ENCODE measurements around the gene KRT1.
"Not testable (repeated sequence)": the region's sequence is repeated elsewhere in the genome, so short reads cannot be mapped to it uniquely, and the experiment has no call there.

Gene KRT1

DNA sequence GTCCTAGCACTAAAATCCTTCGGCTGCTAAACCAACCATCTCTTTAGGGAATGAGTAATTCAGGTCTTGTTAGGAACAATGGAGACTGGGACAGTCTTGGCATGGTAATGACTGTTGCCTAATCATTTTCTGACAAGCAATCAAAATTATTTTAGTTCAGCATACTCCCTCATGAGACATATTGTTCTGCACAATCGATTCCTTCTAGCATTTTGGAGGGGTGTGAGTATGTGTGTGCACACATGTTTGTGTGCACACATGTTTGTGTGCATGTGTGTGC, 2.1 kb upstream of the KRT1 start:
- DNase-seq (ENCODE audit: low read depth, low spot score) = no peak

DNA sequence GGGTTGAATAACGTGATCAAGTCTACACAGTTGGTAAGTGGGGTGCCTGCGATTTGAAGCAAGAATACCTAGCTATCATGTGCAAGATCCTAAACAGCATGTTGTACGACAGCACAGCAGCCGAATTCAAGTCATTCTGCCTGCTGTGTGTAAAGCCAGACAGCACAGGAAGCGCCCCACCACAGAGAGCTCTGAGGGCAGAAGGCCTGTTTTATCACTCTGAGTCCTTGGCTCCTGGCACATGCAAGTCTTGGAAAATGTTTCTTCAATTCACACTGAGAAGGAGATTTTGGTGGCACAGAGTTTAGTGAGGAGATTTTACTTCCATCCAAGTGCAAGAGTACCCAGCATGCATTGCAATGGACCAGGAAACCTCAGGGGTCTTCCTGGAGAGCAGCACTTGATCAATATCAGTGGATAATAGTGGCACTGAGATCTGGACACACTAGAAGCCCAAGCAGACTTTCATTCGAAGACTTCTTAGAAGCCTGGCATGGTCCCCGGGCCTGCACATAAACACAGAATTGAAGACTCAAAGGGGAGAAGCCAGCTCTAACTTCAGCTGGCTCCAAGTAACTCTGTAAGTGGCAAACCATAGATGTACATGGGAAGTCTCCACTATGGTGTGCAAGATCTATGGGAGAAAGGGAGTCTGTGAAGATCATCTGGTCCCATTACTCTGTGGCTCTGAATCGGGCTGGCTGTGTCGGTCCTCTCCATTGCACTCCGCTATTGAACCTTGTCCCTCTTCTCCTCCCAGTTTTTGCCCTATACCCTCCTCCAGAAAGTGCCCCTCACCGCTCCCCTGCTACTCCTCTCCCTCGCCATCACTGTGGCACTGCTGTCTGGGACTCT, 1.5 kb upstream of the KRT1 start:
- DNase-seq (ENCODE audit: low read depth, low spot score) = no peak

DNA sequence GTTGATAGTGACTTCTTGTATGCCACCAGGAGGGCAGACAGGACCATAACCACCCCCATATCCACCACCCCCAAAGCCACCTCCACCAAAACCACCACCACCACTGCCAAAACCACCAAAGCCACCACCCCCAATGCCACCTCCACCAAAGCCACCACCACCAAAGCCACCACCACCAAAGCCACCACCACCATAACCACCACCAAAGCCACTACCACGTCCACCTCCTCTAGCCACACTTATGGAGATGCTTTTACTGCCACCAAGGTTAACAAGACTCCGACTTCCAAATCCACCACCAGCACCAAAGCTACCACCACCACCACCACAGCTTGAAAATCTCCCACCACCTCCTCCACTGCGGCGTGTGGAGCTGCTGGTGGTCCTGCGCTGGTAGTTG, 332 bp downstream of the KRT1 start:
- DNase-seq (ENCODE audit: low read depth, low spot score) = no peak

DNA sequence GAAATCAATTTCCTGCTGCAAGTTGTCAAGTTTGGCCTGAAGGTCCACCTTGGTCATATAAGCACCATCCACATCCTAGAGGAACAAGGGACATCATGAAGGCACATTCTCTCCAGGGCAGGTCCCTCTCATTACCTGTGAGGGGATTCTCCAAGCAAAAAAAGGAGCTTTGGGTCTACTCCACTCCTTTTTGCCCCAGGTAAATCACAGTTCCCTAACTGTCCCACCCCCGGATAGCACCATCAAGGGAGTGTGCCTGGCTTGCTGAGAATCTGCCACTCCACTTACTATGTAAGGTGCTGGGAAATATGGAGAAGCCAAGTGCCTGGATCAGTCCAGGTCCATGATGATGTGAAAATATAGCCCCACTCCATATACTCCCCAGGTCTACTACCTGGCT, 2.5 kb downstream of the KRT1 start:
- DNase-seq (ENCODE audit: low read depth, low spot score) = no peak

DNA sequence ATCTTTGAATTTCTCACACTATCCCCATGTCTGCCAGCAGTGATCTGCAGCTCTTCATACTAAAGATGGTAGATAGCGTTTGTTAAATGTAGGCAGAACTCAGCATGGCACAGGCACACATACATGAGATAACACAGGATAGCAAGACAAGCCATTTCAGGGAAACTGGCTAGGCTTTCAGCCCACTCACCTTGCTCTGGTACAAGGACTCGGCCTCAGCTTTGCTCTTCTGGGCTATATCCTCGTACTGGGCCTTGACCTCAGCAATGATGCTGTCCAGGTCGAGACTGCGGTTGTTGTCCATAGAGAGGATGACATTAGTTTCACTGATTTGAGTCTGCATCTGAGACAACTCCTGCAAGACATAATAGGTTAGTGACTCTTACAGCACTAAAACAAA, 3.1 kb downstream of the KRT1 start:
- DNase-seq (ENCODE audit: low read depth, low spot score) = no peak

DNA sequence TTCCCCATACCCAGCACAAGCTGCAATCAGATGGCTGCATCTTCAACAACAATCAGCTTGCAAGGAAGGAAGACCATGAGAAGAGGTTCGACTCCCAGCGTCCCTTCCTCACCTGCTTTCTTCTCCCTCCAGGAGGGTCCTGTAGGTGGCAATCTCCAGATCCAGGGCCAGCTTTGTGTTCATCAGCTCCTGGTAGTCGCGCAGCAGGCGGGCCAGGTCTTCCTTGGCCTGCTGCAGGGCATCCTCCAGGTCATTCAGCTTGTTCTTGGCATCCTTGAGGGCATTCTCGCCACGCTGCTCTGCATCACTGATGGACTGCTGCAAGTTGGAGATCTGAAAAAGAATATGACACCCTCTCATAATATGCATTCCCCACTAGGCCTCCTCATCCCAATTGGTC, 4.0 kb downstream of the KRT1 start:
- no peak for DNase-seq (ENCODE audit: low read depth, low spot score)

DNA sequence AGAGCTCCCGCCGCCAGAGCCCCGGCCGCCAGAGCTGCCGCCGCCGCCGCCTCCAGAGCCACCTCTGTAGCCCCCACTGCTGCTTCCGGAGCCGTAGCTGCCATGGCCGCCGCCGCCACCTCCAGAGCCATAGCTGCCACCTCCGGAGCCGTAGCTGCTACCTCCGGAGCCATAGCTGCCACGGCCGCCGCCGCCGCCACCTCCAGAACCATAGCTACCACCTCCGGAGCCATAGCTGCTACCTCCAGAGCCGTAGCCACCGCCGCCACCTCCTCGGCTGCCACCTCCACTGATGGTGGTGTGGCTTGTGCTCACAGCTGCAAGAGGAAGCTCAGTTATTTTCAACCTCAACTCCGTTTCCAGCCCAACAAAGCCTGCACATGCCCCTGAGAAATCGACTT, 4.9 kb downstream of the KRT1 start:
- no peak for DNase-seq (ENCODE audit: low read depth, low spot score)

DNA sequence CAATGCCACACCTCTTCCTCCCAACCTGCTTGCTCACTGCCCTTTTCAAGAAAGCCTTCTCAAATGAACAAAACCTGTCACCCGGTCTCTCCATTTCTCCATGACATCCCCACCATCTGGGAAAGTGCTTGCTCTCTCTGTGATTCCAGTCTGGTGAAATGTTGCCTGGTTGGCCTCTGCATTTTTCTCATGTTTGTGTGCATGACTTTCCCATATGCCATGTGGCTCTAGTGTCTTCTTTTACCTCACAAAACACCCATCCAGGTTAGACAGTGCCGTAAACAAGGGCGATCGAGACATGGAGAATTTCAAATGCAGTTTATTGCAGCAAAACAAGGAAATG, 5.8 kb downstream of the KRT1 start:
- DNase-seq (ENCODE audit: low read depth, low spot score) = no peak

DNA sequence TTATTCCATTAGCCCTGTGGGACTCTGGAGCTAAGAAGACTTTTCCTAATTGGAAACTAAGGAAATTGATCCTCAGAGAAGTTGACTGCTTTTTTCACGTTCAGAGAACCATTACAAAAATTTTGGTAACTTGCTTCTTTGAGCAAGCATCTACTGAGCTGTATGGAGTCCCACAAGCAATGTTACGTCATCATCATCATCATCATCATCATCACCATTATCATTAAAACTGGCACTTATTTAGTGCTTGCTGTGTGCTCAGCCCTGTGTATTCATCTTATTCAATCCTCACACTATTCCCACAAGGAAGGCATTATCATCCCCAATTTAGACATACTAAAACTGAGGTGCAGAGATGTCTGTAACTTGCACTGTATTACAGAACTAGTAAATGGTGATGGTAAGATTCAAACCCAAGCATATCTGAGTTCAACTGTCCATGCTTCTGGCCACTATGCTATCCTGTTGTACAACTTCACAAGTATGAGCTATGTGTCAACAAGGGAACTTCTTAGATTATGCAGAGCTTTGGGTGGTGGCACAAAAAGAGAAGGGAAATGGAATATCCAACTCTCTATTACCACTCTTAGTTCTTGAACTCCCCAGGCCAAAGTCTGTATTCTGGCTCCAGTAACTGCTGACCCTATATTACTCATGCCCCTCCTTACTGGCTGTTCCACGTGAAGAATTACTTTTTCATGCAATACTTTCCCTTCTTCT, 6.3 kb downstream of the KRT1 start:
- no peak for DNase-seq (ENCODE audit: low read depth, low spot score)

- no peak for DNase-seq (ENCODE audit: low read depth, low spot score)
Observed at GRCh38 chr12:52673217-52673616, 7.0 kb downstream of the KRT1 start.

DNA sequence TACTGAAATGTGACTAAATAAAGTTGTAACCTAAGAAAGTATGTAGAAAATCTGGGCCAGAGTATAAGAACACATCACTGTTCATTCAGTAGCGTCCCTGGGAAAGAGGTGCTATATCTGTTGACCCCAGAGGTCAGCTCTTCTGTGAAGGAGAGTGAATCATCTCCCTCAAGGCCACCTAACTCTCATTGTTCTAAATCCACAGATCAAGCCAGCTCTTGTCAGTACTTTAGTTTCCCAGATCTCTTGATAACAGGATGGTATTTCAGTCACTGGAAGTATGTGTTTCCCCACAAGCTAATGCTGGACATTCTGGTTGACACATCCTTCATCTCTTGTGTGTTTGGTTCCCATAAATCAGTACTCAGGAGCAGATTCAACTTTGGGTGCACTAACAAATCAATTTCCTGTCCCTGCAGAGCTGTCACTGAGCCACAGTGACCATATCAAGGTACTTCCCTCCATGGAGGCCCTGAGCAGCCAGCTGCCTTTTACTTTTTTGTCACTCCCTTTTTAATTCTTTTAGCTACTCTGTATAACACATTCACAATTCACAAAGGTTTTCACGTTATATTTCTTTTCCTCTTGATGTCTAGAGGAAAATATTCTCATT, 7.8 kb downstream of the KRT1 start:
- no peak for DNase-seq (ENCODE audit: low read depth, low spot score)

GRCh38 chr12:52670961-52671360, 9.2 kb downstream of the KRT1 start:
- no peak for DNase-seq (ENCODE audit: low read depth, low spot score)

GRCh38 chr12:52670506-52670905, 9.7 kb downstream of the KRT1 start:
- no peak for DNase-seq (ENCODE audit: low read depth, low spot score)

- DNase-seq (ENCODE audit: low read depth, low spot score) = not testable (repeated sequence)
Observed at GRCh38 chr12:52669941-52670340, 10.3 kb downstream of the KRT1 start.

GRCh38 chr12:52669426-52669825, 10.8 kb downstream of the KRT1 start:
- no peak for DNase-seq (ENCODE audit: low read depth, low spot score)

GRCh38 chr12:52667931-52668330, 12.3 kb downstream of the KRT1 start:
- no peak for DNase-seq (ENCODE audit: low read depth, low spot score)

DNA sequence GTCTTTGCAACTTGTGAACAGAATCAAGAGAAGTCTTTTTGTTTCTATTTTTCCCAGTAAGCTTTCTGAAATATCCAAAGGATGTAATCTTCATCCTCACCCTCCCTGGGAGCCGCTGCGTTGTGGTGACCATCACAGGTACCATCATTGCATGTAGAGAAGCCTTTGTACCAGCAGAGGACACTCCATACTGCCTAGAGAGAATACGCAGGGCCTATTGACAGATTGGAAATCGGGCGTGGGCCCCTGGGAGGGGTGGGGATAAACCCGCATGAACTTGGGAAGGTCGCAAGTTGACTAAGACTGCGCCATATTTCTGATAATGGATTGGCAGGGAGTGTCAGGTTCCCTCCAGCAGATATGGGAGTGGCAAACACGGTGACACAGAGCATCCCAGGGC, 12.7 kb downstream of the KRT1 start:
- no peak for DNase-seq (ENCODE audit: low read depth, low spot score)

DNA sequence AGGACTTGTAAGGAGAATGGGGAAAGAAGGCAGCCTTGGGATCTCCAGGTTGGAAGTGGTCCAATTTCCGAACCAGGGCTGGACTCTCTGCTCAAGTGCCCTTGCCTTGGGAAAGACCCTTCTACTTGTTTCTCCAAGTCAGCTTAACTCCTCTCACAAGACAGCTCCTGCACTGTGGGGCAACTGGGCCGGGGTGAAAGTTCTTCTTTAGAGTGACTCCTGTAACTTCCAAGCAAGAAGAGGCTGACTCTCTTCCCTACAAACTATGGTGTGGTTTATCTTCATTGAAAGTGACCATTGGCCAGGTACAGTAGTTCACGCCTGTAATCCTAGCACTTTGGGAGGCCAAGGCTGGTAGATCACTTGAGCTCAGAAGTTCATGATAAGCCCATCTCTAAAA, 13.7 kb downstream of the KRT1 start:
- DNase-seq (ENCODE audit: low read depth, low spot score) = no peak

DNA sequence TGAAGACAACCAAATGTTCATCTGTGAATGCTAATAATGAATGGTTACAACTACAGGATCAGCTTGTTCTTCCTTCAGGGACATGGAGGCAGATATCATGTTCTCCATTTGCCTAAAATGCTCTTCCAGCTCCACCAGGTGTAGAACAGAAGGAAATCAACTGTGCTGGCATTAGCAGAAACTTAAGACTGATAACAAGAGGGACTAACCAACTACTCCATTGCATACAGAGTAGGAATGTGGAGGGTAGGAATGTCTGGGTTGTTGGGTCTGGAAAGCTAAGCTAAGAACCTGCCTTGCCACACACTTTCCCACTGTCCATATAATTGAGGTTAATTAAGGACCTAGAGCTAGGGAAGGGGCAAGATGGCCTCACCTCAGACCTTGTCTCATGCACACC, 16.8 kb downstream of the KRT1 start:
- DNase-seq (ENCODE audit: low read depth, low spot score) = no peak

GRCh38 chr12:52662918-52663229, 17.3 kb downstream of the KRT1 start:
- no peak for DNase-seq (ENCODE audit: low read depth, low spot score)

DNA sequence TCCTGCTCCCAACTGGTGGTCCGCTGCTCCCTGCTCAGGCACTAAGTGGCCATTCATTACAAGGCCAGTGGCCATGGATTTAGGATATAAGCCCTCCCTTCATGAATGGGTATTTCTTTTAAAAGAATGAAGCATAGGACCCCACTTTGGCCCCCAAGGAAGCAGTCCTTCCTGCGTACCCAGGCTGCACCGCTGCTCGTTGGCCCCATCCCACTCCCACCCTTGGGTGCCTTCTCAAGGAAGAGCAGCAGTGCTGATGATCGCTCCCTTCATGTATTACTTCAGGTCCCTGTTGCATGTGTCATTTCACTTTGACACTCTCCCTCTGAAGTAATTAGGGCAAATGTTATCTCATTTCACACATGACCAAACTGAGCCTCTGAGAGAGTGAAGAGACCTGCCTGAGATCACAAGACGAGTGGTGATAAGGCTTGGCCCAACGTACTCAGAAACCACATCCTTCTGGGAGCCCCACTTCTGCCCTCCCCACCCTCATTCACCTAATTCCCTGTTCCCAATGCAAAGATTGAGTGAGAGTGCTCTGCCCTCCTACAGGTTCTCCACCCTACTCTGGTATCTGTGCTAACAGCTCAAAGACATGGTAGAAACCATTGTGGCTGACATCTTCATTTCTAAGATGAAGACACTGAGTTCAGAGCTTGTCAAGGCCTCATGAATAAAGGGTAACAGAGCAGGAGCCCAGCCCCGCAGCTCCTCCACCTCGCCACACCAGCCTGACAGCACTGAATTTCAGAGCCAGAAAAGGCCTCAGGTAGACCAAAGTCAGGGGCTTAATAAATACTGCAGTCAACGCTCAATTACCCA, 17.9 kb downstream of the KRT1 start:
- no peak for DNase-seq (ENCODE audit: low read depth, low spot score)

DNA sequence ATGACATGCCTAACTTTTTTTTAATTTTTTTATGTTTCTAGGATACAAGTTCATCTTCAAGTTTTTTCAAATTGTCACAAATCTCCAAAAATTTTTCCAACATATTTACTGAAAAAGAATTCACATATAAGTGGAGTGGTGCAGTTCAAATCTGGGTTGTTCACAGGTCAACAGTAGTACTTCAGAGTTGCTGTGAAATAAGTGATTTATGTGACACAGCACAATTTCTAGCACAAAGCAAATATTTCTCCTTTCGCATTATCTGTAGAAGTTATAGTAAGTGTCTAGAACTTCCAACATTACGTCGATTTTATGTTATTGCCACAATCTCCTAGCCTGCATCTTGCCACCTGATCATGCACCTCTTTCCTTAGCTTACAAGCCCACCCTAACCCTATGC, 18.5 kb downstream of the KRT1 start:
- DNase-seq (ENCODE audit: low read depth, low spot score) = no peak
